ACHN (cell line): ENCODE results near the gene FKBP10.
"Not testable (repeated sequence)": the region's sequence is repeated elsewhere in the genome, so short reads cannot be mapped to it uniquely, and the experiment has no call there.

Experiments
- DNase-seq: peaks from one replicate; pipeline ENCODE4 v3.0.0-alpha.2; 2015
- in situ Hi-C: cut with HindIII; loops from 2 replicates; pipeline ENCODE4 v1.10.0; 2017; ENCODE audit warnings: low sequenced_read_pairs, low pct_ligation_motif_present, low pct_unique_long_range_greater_than_20kb

The FKBP10 gene

GRCh38 chr17:41823580-41823979, 10.8 kb downstream of the FKBP10 start:
- in situ Hi-C loops = no loop called here
- DNase-seq = no peak

GRCh38 chr17:41824086-41824485, 11.3 kb downstream of the FKBP10 start:
- in situ Hi-C loops = no loop called here
- DNase-seq = no peak

DNA sequence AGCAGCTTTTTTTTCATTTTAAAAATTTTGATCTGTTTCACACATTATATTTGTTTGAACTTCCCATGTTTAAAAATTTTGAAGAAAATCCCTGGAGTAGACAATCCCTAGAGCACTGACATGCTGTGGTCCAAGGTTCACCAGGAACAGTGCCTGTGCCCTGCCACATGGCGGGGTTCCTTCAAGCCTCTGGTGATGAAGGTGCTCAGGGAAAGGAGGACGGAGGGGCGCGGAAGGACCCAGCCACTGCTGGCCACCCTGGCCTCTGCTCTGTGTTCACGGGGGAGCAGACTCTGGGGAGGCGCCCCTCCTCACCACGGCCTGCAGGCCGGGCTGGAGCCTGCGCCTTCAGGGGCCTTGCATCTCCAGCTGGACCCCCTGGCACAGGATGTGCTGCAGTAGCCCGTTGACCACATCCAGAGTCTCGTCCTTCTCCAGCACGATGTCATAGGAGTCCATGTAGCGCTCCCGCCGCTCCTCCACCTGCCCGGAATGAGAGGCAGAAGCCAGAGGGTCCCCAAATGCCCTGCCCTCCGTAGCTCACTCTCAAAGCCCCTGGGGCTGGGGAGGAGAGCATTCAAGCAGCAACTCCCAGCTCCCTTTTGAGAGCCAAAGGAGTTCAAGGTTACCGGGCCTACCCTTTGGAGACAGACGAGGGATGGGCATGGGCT, 12.5 kb downstream of the FKBP10 start:
- in situ Hi-C loops = no loop called here

DNA sequence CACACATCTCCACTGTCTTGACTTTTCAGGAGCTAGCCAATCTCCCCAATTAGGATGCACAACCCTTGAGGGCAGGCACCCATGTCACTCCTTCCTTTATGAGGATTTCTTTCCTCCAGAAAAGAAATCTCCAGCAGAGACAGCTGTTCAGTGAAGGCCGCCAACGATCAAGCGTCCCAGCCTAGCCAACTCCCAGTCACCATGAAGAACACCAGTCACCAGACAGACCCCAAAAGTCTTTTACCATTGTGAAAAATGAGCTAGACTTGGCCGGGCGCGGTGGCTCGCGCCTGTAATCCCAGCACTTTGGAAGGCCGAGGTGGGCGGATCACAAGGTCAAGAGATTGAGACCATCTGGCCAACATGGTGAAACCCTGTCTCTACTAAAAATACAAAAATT, 17.2 kb downstream of the FKBP10 start:
- in situ Hi-C loops, DNase-seq: not testable (repeated sequence)

More for the DNA sequence above, 12.5 kb downstream of the FKBP10 start:
- no peak for DNase-seq

DNA sequence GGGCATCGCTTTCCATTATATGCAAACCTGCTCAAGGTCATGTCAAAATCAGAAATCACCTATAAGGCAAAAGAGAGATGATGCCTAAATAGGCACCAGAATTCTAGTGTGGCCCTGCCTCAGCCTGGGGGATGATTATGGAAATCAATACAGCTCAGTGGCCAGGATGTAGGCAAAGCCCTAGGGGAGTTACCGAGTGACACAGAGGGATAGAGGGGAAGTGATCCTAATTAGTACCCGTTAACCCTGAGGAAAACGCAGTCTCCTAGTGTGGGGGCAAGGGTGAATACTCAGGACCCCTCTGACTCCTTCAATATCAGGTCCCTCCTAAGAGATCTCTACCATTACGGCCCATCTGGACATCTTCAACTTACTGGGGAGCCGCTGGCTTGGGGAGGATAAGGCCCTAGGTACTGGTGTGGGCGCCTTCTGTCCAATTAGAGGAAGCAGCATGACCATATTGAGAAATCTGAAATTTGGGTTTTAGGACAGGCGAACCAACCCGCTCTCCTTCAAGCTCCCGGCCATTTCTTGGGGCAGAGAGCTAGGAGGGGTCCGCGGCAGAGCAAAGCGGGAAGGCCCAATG, 22.5 kb downstream of the FKBP10 start:
- in situ Hi-C loops = no loop called here
- DNase-seq = no peak

- DNase-seq = peak; percentile 66
- in situ Hi-C loops = no loop called here
These were observed 23.2 kb downstream of the FKBP10 start, which contains the start of gene NT5C3B for GRCh38 chr17:41835800-41836549. Gene NT5C3B (minus strand): TSS chr17:41836232. CDS start chr17:41836193, 39 bp downstream.

DNA sequence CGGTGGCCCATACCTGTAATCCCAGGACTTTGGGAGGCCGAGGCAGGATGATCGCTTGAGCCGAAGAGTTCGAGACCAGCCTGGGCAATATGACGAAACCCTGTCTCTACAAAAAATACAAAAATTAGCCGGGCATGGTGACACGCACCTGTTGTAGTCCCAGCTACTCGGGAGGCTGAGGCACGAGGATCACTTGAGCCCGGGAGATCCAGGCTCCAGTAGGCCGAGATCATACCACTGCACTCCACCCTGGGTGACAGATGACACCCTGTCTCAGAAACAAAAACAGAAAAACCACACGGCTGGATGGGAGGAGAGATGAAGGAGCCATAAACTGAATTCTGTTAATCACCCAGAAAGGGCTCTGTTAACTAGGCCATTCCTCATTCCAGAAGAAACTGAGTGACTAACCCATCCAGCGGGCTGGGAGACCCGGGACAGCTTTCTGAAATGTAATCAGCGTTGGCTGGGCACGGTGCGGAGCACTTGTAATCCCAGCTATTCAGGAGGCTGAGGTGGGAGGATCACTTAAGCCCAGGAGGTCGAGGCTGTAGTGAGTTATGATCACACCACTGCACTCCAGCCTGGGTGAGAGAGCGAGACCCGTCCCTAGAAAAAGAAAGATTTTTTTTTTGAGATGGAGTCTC, 23.9 kb downstream of the FKBP10 start:
- in situ Hi-C loops = no loop called here
- no peak for DNase-seq

DNA sequence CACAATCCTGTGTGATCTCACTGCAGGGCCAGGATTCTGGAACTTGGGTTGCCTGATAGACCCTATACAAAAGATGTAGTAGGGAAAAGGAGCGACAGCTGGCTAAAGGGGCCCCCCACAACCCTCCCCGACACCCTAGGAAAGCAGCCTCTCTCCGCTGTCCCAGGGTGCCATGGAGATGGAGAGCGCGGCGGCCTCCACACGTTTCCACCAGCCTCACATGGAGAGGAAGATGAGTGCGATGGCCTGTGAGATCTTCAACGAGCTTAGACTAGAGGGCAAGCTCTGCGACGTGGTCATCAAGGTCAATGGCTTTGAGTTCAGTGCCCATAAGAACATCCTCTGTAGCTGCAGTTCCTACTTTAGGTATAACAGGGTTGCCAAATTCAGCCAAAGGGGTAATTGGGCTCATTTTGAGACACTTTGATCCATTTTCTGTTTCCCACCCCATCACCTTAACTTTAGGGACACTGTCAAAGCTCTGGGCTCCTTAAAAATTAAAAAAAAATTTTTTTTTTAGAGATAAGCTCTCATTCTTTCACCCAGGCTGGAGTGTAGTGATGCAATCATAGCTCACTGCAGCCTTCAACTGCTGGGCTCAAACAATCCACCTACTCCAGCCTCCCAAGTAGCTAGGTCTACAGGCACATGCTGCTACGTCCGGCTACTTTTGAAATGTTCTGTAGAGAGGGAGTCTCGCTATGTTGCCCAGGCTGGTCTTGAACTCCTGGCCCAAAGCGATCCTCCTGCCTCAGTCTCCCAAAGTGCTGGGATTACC, 25.1 kb downstream of the FKBP10 start, which contains the start of gene KLHL10:
Gene KLHL10 (plus strand): TSS at position 65 of the 778 bp plus-strand sequence. CDS start 108 bp downstream, at position 173.
- in situ Hi-C loops = no loop called here
- DNase-seq = no peak

- in situ Hi-C loops, DNase-seq: not testable (repeated sequence)
These were observed 26.6 kb downstream of the FKBP10 start for GRCh38 chr17:41839448-41839847.

DNA sequence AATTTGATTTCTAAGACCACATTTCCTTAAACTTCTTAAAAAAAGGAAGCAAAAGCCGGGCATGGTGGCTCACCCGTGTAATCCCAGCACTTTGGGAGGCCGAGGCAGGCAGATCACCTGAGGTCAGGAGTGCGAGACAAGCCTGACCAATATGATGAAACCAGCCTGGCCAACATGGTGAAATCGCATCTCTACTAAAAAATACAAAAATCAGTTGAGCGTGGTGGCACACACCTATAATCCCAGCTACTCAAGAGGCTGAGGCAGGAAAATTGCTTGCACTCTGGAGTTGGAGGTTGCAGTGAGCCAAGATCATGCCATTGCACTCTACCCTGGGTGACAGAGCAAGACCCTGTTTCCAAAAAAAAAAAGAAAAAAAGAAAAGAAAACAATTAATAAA, 28.0 kb downstream of the FKBP10 start:
- in situ Hi-C loops, DNase-seq: not testable (repeated sequence)

GRCh38 chr17:41844971-41845370, 32.2 kb downstream of the FKBP10 start:
- DNase-seq = no peak
- in situ Hi-C loops = no loop called here

- DNase-seq = no peak
- in situ Hi-C loops = no loop called here
These were observed 36.0 kb downstream of the FKBP10 start for GRCh38 chr17:41848788-41849187.

DNA sequence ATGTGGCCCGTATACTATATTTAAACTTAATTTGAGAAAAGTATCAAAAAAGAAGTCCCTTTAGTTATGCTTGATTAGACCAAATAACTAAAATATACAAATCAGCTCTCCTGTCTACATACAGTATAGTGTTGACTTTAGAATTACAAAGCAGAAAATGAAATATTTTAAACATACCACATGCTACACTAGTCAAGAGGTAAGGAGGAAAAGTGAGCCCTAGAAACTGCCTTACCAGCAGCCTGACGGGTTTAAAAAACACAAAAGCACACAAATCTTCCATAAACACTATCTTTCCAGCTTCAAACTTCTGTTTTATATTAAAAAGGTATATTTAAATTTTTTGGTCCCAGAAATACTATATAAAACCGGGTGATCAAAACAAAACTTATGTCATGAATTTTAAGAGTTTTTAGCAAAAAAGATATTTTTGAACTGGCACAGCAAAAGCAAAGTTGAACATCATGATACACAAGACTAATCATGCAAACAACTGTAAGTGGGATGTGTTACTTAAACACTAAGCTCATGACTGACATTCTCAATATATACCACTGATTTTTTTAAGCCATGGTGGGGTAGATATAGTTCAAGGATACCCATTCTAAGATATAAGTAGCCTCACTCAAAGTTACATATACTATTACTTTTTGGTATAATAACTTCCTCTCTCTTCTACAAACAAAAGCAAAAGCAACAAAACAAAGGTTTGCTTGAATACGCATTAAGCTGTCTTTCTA, 36.6 kb downstream of the FKBP10 start:
- in situ Hi-C loops = no loop called here
- no peak for DNase-seq

DNA sequence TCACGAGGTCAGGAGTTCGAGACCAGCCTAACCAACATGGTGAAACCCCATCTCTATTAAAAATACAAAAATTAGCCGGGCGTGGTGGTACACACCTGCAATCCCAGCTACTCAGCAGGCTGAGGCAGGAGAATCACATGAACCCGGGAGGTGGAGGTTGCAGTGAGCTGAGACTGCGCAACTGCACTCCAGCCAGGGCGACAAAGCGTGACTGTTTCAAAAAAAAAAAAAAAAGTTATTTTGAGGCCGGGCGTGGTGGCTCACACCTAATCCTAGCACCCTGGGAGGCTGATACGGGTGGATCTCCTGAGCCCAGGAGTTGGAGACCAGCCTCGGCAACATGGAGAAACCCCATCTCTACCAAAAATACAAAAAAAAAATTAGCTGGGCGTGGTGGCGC, 38.6 kb downstream of the FKBP10 start:
- in situ Hi-C loops, DNase-seq: not testable (repeated sequence)

DNA sequence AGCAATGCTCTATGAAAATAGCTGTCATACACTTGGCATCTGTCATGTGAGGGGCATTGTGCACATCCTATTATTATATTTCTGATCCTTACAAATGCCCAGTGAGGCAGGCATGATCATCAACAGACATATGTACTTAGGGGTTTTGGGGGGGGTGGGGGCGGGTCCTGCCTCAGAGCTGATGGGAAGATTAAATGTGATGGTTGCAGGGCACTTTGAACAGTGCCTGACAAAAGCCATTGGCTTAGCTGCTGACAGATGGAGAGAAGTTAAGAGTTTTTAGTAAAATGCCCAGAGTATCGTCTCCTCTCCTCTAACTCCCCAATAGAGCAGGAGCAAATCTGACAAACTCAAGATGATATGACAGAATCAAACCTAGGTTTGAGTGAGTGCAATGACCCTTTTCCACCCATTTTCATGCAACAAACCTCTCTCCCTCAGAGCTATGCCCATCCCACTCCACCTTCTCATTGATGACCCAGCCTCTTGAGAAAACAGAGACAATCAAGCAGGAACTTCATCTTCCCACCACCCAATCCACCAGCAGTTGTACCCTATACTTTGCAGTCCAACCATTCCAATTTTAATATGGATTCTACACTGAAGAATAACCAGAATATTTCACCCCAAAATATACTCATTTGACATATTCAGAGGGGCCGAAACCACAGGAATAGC, 47.6 kb downstream of the FKBP10 start:
- in situ Hi-C loops = no loop called here
- DNase-seq = no peak

DNA sequence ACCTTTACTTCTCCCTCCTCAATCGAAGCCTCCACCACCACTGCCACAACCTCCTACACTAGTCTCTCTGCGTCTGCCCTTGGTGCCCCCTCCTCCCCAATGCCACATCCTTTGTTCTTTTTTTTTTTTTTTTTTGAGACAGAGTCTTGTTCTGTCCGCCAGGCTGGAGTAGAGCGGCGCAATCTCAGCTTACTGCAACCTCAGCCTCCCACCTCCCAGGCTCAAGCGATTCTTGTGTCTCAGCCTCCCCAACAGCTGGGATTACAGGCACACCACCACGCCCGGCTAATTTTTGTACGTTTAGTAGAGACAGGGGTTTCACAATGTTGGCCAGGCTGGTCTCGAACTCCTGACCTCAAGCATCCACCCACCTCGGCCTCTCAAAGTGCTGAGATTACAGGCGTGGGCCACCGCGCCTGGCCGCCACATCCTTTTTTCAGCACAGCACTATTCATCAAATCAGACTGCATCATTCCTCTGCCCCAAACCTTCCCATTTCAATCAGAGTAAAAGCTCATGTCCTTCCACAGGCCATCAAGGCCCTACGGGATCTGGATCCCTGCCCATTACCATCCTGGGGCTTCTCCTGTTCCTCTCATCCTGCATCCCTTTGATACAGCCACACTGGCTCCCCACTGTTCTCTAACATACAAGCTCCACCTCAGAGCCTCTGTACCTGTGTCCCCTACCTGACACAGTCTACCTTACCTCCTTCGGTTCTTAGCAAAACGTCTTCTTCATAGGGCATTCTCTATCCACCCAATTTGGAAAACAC, 50.5 kb downstream of the FKBP10 start:
- DNase-seq = no peak

GRCh38 chr17:41864498-41864835, 51.7 kb downstream of the FKBP10 start:
- in situ Hi-C loops = no loop called here
- no peak for DNase-seq

More for the DNA sequence above, 50.5 kb downstream of the FKBP10 start:
- in situ Hi-C loops = no loop called here
